ENCODE measurements around the gene C10orf67.

GRCh38 chr10:23195846-23196600 is 148.6 kb downstream of the C10orf67 start:
- TF ChIP-seq CTCF (IDR thresholded peaks at IDR 0.05) = no peak
- TF ChIP-seq POLR2A (IDR thresholded peaks at IDR 0.05) = no peak
- no peak for TF ChIP-seq EP300 (IDR thresholded peaks at IDR 0.05)
- TF ChIP-seq POLR2AphosphoS5 (IDR thresholded peaks at IDR 0.05) = no peak

Data from gastroesophageal sphincter (tissue), 3 donors.